Stimulated activated effector memory CD8-positive, alpha-beta T cell treated with anti-CD3 and anti-CD28 coated beads, Interleukin-12 subunit alpha, Interleukin-12 subunit beta, amount 100 ng/mL, for 72 hours (primary cell): ENCODE measurements around the gene KRT7.
"Not testable (repeated sequence)": the region's sequence is repeated elsewhere in the genome, so short reads cannot be mapped to it uniquely, and the experiment has no call there.

Source experiments
- ATAC-seq: fragments of 150-1000 bp; cut with Tn5 transposase; 2 replicates; pipeline ENCODE4 v1.10.0; 2021
- DNase-seq, 2 donors: peaks; one replicate each; pipeline ENCODE4 v3.0.0; 2021 to 2022; ENCODE audit warnings: low spot score in 2 of 2
- H3K27ac Mint-ChIP-seq: one replicate; pipeline ENCODE4 v1.8.0; 2022; ENCODE audit warnings: mild to moderate bottlenecking, mixed read lengths
- H3K36me3 Mint-ChIP-seq: one replicate; pipeline ENCODE4 v1.8.0; 2022; ENCODE audit warnings: mild to moderate bottlenecking, mixed read lengths
- H3K4me1 Mint-ChIP-seq: one replicate; pipeline ENCODE4 v1.8.0; 2022; ENCODE audit warnings: mixed read lengths
- H3K4me3 Mint-ChIP-seq: one replicate; pipeline ENCODE4 v1.8.0; 2022; ENCODE audit warnings: mild to moderate bottlenecking, mixed read lengths
- H3K9me3 Mint-ChIP-seq: one replicate; pipeline ENCODE4 v1.8.0; 2022; ENCODE audit warnings: mixed read lengths

KRT7 gene

DNA sequence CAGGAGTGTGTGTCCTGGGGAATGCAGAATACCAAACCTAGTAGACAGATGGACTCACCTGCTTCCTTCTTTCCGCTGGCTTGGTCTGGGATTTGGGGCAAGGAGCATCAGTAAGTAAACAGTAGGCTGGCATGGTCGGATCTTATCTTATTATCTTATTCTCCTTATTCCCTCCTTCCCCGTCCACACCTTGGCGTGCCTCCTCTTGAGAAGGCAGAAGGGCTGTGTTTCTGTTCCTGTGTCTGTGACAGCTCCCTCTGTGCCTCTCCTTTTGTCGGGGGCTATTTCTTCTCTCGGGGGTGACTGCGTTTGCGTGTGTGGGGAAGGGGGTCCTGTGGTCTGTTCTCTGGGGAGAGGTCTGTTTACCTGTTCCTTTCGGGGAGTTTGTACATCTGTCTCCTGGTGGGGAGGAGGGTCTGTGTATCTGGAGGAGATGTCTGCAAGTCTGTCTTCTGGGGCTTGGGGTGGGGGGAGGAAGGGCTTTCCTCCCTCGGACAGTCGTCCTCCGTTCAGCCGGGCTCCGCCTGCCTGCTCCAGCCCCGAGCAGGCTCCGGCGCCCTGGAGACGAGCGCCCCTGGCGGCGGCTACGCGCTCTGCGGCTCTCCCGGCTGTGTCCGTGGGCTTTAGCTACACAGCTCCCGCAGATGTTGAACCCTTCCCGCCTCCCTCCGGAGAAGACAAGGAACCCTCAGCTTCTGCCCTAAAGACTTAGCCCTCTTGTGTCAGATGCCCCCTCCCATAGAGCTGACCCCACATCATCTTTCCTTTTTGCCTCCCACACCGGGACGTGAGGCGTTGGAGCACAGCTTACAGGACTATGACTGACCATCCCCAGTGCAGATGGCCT is 45.8 kb downstream of the KRT7 start:
- DNase-seq: peak; percentile 84 to 87
- no peaks in the 10 kb centered on the region for H3K36me3 Mint-ChIP-seq
- H3K4me1 Mint-ChIP-seq: peaks cover 10% of the 10 kb centered on the region
- peak; percentile 89 for ATAC-seq
- H3K27ac Mint-ChIP-seq: no peak overlapping the region
- H3K9me3 Mint-ChIP-seq: no peaks in the 10 kb centered on the region
- no peak overlapping the region for H3K4me3 Mint-ChIP-seq

DNA sequence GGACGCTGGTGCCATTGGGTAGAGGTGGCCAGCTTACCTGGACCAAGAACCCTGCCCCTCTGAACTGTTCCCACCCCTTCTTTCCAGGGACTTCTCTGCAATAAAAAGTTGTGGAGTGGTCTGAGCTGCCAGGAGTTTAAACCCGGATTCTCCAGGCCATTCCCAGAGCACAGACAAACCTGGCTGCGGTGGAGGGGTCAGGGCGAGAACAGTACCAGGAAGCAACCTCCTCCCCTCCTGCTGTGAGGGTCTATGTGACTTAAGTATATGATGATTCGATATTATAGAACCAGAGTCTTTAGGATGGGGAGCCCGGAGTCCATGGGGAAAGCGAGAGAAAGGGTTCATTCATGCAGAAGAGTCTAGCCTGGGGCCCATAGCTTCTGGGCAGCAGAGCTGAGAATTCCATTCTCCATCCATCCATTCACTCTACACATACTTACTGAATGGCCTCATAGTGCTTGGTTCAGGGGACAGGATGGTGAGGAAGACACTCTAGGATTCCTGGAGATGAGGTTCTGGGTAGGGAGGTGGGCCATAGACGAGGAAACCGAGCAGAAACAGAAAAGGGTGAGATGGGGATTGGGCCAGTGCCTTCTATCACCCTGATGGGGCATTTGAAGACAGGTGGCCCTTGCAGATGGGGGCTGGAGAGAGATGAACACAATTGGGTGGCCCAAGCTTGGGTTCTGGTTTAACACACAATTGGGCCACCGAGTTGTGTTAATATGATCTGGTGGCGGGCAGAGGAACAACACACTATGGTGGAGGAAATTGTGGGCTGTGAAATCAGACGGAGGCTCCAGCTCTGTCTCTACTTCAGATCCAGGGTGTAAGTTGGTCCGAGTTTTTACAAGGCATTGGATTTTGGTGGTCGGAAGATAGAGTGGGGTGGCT is 46.6 kb downstream of the KRT7 start:
- H3K9me3 Mint-ChIP-seq: no peaks in the 10 kb centered on the region
- DNase-seq (no peak), ATAC-seq (no peak)
- no peak overlapping the region for H3K4me3 Mint-ChIP-seq
- peaks cover 10% of the 10 kb centered on the region for H3K4me1 Mint-ChIP-seq
- H3K27ac Mint-ChIP-seq: no peak overlapping the region
- H3K36me3 Mint-ChIP-seq: no peaks in the 10 kb centered on the region

- H3K4me1 Mint-ChIP-seq: peaks cover 10% of the 10 kb centered on the region
- ATAC-seq (no peak), DNase-seq (no peak)
- no peaks in the 10 kb centered on the region for H3K36me3 Mint-ChIP-seq
- H3K4me3 Mint-ChIP-seq: no peak overlapping the region
- H3K27ac Mint-ChIP-seq: no peak overlapping the region
- no peaks in the 10 kb centered on the region for H3K9me3 Mint-ChIP-seq
These were observed 47.3 kb downstream of the KRT7 start for GRCh38 chr12:52280319-52280795.

GRCh38 chr12:52280796-52281560 is 47.9 kb downstream of the KRT7 start:
- Mint-ChIP-seq H3K27ac (no peak overlapping the region), H3K9me3 (no peaks in the 10 kb centered on the region), H3K4me1 (peaks cover 10% of the 10 kb centered on the region), H3K36me3 (no peaks in the 10 kb centered on the region), H3K4me3 (no peak overlapping the region)
- no peak for ATAC-seq
- no peak for DNase-seq

DNA sequence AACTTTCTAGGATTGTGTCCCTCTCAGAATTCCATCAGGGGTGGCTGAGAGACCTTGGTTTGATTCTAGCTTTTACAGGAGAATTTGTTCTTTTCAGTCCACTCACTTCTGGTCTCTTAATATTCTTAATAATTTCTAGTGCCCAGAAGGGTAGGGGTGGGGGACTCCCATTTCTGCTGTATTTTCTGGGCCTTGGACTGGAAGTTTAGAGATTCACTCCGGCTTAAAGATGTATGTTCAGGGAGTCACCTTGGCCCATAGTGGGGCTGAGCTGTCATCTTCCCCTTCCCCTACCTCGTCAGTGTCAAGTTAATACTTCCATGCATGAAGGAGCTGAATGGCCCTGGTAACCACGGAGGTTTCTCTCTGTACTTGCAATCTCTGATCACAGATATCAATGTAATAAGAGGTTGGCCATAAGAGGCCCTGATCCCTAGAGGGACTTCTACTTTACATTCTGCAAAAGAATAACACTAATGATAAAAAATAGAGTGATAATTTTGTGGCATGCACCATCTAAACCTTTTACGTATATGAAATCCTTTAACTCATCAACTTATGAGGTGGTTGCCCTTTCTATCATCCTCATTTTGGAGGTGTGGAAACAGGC is 51.6 kb downstream of the KRT7 start:
- no peak for DNase-seq

GRCh38 chr12:52285172-52285745 is 52.2 kb downstream of the KRT7 start:
- no peak overlapping the region for H3K27ac Mint-ChIP-seq
- H3K4me3 Mint-ChIP-seq: no peak overlapping the region
- no peak for DNase-seq
- ATAC-seq: no peak
- H3K36me3 Mint-ChIP-seq: no peaks in the 10 kb centered on the region
- H3K4me1 Mint-ChIP-seq: peaks cover 15% of the 10 kb centered on the region
- H3K9me3 Mint-ChIP-seq: no peaks in the 10 kb centered on the region

More for the DNA sequence above, 51.6 kb downstream of the KRT7 start:
- no peak for ATAC-seq
- Mint-ChIP-seq H3K4me1 (peaks cover 15% of the 10 kb centered on the region), H3K36me3 (no peaks in the 10 kb centered on the region), H3K9me3 (no peaks in the 10 kb centered on the region), H3K4me3 (no peak overlapping the region), H3K27ac (no peak overlapping the region)

DNA sequence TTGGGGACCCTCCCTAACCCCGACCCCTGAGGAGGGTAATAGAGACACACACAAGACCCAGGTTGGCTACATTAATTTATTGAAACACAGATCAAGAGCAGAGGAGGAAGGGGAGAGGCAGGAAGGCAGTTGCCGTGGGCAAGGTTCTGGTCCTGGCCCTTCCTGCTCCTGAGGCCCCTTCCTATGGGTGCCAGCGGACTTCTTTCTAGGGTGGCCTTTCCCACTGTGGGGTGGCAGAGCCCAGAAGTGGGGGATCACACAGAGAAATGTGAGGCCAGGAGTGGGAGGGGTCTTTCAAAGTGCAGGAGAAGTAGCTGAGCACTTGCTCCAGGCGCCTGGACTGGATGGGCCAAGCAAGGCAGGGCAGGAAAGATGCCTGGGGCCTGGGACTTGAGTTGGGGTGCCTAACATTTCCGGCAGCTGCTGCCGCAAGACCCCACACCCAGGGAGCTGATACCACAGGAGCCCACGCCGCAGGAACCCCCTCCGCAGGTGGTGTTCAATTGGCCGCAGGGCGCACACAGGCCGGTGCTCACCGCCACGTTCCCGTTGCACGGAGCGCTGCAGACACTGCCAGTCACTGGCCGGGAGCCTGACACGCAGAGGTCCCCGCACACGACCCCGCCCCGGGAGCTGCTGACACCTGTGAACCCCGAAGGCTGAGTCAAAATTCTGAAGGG is 52.9 kb downstream of the KRT7 start:
- Mint-ChIP-seq H3K27ac (no peak overlapping the region), H3K4me3 (no peak overlapping the region), H3K36me3 (no peaks in the 10 kb centered on the region), H3K4me1 (peaks cover 15% of the 10 kb centered on the region), H3K9me3 (no peaks in the 10 kb centered on the region)
- ATAC-seq: no peak
- DNase-seq: no peak

DNA sequence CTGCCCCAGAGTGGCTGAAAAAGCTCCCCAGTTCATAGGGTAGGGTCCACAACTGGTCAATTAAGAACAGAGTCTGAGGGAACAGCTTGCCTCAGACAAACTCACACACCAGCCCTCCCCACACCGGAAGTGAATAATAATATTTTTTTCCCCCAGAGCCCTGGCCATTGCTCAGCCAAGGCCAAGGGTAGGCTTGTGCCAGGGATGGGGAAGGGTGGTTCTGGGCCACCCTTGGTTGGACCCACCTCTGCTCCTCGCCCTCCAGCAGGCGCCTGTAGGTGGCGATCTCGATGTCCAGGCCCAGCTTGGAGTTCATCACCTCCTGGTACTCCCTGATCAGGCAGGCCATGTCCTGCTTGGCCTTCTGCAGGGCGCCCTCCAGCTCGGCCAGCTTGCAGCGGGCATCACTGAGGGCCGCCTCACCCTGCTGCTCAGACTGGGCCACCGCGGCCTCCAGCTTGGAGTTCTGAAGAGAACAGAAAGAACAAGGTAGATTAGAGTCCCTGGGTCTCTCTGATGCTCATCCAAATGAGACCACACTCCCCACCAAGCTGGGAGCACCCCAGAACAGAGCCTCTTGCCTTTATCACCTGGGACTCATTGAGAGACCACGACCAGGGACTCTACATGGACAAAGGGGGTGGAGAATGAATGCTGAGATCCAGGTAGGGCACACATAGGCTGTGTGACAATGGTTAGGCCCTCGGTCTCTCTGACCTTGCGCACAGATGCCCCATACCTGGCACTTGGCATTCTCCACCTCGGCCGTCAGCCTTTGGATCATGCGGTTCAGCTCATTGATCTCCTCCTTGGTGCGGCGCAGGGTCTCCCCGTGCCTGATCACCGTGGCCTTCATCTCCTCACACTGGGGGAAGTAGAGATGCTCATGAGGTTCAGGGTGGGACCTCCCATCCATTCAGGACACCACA is 54.1 kb downstream of the KRT7 start:
- H3K27ac Mint-ChIP-seq, DNase-seq, H3K4me3 Mint-ChIP-seq: not testable (repeated sequence)

DNA sequence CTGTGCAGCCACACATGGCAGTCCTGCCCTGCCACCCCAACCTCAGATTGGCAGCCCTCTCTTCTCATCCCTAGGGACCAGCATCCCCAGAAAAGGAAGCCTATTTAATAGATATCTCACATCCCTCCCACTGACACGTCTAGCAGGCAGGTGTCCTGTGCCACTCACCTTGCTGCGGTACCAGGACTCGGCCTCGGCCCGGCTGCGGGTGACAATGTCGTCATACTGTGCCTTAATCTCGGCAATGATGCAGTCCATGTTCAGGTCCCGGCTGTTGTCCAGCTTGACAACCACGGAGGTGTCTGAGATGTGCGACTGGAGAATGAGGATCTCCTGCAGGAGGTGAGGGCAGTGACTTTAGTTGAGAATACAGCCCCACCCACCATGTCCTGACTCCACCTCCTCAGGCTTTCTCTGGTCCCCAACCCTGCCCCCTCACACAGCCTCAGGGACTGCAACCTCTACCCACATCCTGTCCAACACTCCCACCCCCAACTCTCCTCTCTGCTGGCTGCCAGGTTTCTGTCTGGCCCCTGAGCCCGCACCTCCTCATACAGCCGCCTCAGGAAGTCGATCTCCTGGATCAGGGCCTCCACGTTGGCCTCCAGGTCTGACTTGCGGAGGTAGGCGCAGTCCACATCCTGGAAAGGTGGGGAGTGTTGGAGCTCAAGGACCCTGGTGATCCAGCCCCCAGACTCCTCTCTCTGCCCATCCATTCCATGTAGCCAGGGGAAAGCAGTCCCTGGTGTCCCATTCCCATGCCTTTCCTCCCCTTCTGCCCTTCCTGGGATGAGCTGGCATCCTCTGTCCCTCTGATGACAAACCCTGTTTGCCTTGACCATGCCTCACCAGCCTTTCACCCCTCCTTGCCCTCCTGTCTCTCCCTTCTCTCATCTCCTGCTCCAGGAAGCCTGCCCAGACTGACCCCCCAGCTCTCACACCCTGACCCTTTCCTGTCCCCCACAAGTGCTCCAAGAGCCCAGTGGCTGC is 55.1 kb downstream of the KRT7 start:
- Mint-ChIP-seq H3K4me1 (peaks cover 15% of the 10 kb centered on the region), H3K27ac (peak overlapping the region; percentile 76)
- not testable (repeated sequence) for H3K9me3 Mint-ChIP-seq, H3K36me3 Mint-ChIP-seq, DNase-seq, H3K4me3 Mint-ChIP-seq
- ATAC-seq: peak; percentile 74

More for the DNA sequence above, 54.1 kb downstream of the KRT7 start:
- H3K36me3 Mint-ChIP-seq, H3K9me3 Mint-ChIP-seq, ATAC-seq: not testable (repeated sequence)
- peaks cover 15% of the 10 kb centered on the region for H3K4me1 Mint-ChIP-seq

DNA sequence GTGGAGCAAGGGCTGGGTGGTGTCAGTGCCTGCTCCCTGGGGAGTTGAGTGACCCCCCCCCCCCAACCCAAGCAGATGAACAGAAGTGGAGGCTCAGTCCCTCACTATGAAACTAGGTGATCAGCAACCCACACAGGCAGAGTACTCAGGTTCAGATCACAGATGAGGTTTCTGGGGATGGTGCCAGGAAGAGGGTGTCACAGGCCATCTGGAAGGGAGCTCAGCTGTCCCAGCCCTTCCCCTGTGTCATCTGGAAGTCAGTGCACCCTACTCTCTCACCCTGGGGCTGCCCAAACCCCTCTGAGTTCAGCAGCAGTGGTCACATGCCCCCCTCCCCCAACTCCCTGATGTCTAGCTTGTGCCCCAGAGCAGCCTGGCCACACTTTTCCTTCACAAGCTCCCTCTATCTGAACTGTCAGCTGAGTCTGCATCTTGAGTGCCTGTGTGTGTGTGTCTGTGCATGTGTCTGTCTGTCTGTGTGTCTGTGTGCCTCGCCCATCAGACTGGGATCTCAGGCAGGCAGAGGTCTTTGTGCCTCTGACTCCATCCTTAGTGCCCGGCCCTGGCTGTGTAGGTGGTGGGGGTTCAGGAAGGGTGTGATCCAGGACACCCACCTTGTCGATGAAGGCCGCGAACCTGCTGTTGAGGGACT is 57.6 kb downstream of the KRT7 start:
- ATAC-seq, H3K36me3 Mint-ChIP-seq, H3K4me3 Mint-ChIP-seq, DNase-seq, H3K27ac Mint-ChIP-seq, H3K9me3 Mint-ChIP-seq: not testable (repeated sequence)
- peaks cover 15% of the 10 kb centered on the region for H3K4me1 Mint-ChIP-seq

DNA sequence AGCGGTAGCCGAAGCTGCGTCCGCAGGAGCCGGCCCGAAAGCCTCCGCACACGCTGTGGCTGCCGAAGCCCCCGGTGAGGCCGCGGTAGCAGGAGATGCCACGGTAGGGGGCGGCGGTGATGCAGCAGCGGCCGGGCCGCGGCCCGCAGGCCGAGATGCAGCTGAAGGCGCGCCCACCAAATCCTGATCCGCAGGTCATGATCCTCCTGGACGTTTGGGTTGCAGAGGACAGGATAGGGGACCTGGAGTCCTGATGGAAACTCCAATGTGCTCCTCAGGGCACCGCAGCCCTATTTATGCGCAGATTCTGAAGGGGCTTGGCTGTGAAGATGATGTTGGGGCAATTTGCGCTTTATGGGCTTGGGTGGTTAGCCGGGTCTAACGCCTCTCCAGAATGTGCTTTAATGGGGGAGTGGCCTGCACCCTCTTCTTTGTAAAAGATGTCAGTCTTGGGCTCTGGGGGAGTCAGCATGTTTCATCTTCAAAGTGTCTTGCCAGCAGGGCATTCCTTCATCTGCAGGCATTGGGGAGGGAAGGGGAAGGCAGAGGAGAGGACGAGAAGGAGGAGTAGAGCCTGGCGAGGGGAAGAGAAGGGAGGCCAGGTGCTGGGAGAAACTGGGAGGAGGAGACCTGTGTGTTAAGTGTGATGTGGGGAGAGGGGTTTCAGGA is 58.4 kb downstream of the KRT7 start, which contains the start of gene KRT81:
Gene KRT81 (minus strand): TSS at position 268 of the 669 bp plus-strand sequence. CDS start 69 bp downstream, at position 199.
- peaks cover 15% of the 10 kb centered on the region for H3K4me1 Mint-ChIP-seq
- H3K4me3 Mint-ChIP-seq: no peak within 1 kb of the TSS
- DNase-seq (no peak), ATAC-seq (no peak)
- no peaks in the 10 kb centered on the region for H3K36me3 Mint-ChIP-seq
- no peaks in the 10 kb centered on the region for H3K9me3 Mint-ChIP-seq
- H3K27ac Mint-ChIP-seq: no peak within 1 kb of the TSS
